ENCODE measurements around the gene RNASEH2B. TPM values are rescaled to one million over a fixed set of nuclear protein-coding genes. Genes with fewer than 3 reads are reported as not detected.

RNASEH2B gene
- total and polyA plus RNA-seq, 2 of the 8 experiments (the other 6 are each of a cell fraction or from before 2014, with no cell fraction given) = 19.3 to 43.9 TPM

DNA sequence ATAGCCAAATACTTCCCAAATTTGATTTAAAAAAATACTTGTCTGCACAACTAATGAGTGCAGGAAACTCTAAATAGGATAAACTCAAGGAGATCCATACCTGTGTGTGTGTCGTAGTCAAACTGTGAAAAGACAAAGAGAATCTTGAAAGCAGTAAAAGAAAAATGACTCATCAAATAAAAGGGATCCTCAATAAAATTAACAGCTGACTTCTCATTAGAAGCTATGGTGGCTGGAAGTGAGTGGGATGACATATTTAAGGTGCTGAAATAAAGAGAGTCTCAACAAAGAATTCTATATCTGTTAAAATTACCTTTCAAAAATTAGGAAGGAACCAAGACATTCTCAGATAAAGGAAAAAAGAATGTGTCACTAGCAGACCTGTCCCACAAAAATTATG lies 13.7 kb downstream of the RNASEH2B start (continued):
- TF ChIP-seq NANOG (IDR thresholded peaks at IDR 0.05; ENCODE audit: insufficient read depth, low read depth, low read length, poor library complexity, severe bottlenecking) = no peak
- TF ChIP-seq, protein P1, sequence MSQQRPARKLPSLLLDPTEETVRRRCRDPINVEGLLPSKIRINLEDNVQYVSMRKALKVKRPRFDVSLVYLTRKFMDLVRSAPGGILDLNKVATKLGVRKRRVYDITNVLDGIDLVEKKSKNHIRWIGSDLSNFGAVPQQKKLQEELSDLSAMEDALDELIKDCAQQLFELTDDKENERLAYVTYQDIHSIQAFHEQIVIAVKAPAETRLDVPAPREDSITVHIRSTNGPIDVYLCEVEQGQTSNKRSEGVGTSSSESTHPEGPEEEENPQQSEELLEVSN (IDR thresholded peaks at IDR 0.05) = no peak

All from H1 (cell line).